Right atrium auricular region (tissue), 2 donors: ENCODE measurements around the gene CBLIF. TPM values are rescaled to one million over a fixed set of nuclear protein-coding genes. Genes with fewer than 3 reads are reported as not detected.

Source experiments
- DNase-seq: peaks from one replicate; pipeline ENCODE4 v3.0.0-alpha.2; 2019; ENCODE audit warnings: low spot score
- H3K27ac ChIP-seq, 2 donors: fragments of 200-600 bp; sonication (generic); 1 replicate in 1 of 2; 2 replicates in 1 of 2; pipeline ENCODE4 v1.5.1; 2016 to 2019
- H3K27me3 ChIP-seq, 2 donors: fragments of 200-600 bp; sonication (generic); one replicate each; pipeline versions ENCODE4 v1.5.1 to v1.6.0; 2017 to 2019
- H3K36me3 ChIP-seq: fragments of 200-600 bp; sonication (generic); one replicate; pipeline ENCODE4 v1.5.1; 2016
- H3K4me1 ChIP-seq, 2 donors: fragments of 200-600 bp; sonication (generic); one replicate each; pipeline versions ENCODE4 v1.5.1 to v1.6.0; 2017 to 2019
- H3K4me3 ChIP-seq, 2 donors: fragments of 200-600 bp; sonication (generic); 1 replicate in 1 of 2; 2 replicates in 1 of 2; pipeline ENCODE4 v1.5.1; 2017 to 2019; ENCODE audit warnings: mild to moderate bottlenecking in 1 of 2, moderate library complexity in 1 of 2
- H3K9me3 ChIP-seq, 2 donors: fragments of 200-600 bp; sonication (generic); one replicate each; pipeline ENCODE4 v1.5.1; 2019
- total RNA-seq, 2 donors: library from RNA; depleted of rRNA; stranded (reverse); fragments of >200 nt; gene quantifications; one replicate each; pipeline ENCODE4 v1.1.0, GENCODE V29; 2016
- TF ChIP-seq, protein P1 (sequence below), 2 donors: fragments of 200-600 bp; sonication (generic); IDR thresholded peaks; one replicate each; pipeline ENCODE4 v1.5.1; 2019; ENCODE audit warnings: antibody characterized with exemption in 2 of 2

Gene CBLIF
- total RNA-seq, 2 donors from 2014 or later, result not detected

DNA sequence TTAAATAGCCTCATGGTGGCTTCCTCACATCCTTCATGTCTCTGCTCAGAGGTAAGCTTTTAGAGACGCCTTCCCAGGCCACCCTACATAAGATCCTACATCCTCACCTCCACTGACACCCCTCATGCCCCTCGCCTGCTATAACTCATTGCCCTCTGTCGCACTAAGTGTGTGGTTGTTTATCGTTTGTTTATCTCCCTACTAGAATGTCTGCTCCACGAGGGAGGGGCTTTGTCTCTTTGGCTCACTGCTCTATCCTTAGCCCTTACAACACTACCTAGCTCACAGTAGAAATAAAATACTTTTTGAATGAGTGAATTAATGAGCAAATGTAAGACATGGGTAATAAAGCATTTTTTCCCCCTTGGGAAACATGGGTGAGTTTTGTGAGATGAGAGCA lies 1.3 kb upstream of the CBLIF start:
- H3K9me3 ChIP-seq, result no peaks in the 10 kb centered on the region
- TF ChIP-seq, protein P1, sequence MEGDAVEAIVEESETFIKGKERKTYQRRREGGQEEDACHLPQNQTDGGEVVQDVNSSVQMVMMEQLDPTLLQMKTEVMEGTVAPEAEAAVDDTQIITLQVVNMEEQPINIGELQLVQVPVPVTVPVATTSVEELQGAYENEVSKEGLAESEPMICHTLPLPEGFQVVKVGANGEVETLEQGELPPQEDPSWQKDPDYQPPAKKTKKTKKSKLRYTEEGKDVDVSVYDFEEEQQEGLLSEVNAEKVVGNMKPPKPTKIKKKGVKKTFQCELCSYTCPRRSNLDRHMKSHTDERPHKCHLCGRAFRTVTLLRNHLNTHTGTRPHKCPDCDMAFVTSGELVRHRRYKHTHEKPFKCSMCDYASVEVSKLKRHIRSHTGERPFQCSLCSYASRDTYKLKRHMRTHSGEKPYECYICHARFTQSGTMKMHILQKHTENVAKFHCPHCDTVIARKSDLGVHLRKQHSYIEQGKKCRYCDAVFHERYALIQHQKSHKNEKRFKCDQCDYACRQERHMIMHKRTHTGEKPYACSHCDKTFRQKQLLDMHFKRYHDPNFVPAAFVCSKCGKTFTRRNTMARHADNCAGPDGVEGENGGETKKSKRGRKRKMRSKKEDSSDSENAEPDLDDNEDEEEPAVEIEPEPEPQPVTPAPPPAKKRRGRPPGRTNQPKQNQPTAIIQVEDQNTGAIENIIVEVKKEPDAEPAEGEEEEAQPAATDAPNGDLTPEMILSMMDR (IDR thresholded peaks at IDR 0.05), result no peak
- H3K27ac ChIP-seq, result no peak overlapping the region
- DNase-seq, result no peak
- no peaks in the 10 kb centered on the region for H3K27me3 ChIP-seq
- H3K4me1 ChIP-seq, result no peaks in the 10 kb centered on the region
- H3K4me3 ChIP-seq, result no peak overlapping the region
- no peaks in the 10 kb centered on the region for H3K36me3 ChIP-seq

DNA sequence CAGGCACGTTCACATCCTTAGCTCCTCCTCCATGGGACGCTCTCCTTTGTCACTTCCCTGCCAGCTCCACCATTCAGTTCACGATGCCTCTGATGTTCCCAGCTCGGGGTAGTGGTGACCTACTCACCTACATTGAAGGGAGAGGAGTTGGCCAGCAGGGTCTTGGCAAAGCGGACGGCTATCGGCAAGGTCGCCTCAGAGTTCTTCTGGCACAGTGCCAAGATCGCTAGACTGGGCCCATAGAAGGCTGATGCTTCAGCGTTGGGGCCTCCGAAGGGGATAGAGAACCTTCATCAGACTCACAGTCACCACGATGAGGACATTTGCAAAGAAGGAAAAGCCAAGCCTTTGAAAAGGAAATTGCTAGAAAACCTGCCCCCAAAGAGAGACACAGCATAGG lies 3.0 kb downstream of the CBLIF start:
- TF ChIP-seq, protein P1 (IDR thresholded peaks at IDR 0.05), result no peak

DNA sequence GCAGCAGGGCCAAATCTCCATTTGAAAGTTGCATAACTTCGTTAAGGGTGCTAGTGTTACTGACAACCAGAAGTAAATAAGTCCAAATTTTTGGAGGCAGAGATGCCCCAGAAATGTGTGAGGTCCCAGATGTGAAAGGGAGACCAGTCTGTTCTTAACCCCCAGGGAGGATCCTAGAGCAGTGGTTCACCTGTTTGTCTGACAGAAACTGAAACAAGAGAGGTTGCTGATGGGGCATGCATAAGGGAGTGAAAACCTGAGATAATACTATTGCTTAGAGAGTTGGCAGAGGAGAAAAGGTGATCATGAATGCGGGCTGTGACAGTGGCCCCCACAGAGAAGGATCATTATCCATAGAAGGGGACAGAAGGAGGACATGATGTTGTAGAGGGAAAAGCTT lies 3.8 kb downstream of the CBLIF start:
- Histone ChIP-seq H3K36me3 (no peaks in the 10 kb centered on the region), H3K4me3 (no peak overlapping the region), H3K9me3 (no peaks in the 10 kb centered on the region), H3K27ac (no peak overlapping the region), H3K4me1 (peaks cover 0 to 4% of the 10 kb centered on the region in 2 donors), H3K27me3 (no peaks in the 10 kb centered on the region)
- no peak for DNase-seq
- TF ChIP-seq, protein P1 (IDR thresholded peaks at IDR 0.05), result no peak

More for the DNA sequence above, 3.0 kb downstream of the CBLIF start:
- Histone ChIP-seq H3K27me3 (no peaks in the 10 kb centered on the region), H3K4me1 (peaks cover 0 to 4% of the 10 kb centered on the region in 2 donors), H3K9me3 (no peaks in the 10 kb centered on the region), H3K27ac (no peak overlapping the region), H3K4me3 (no peak overlapping the region), H3K36me3 (no peaks in the 10 kb centered on the region)
- no peak for DNase-seq

DNA sequence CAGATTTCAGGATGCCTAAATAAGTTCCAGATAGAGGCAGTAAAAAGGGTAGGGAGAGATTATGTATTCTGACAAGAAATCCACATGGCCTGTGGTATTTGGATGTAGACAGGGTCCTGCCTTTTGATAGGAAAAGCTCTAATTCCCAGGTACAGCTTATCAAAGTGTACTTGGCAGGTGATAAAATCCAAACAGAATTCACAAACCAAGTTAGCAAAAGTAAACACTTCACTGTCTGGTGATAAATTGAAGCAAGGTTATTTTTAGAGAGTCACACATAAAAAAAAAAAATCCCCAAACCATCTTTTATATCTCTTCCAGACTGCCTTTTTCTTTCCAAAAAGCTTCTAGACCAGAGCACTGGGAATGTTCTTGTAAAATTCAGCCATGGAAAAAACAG lies 5.7 kb downstream of the CBLIF start:
- H3K9me3 ChIP-seq, result no peaks in the 10 kb centered on the region
- no peak for DNase-seq
- H3K4me1 ChIP-seq, result peaks cover 0 to 4% of the 10 kb centered on the region in 2 donors
- H3K27ac ChIP-seq, result no peak overlapping the region
- H3K36me3 ChIP-seq, result no peaks in the 10 kb centered on the region
- H3K27me3 ChIP-seq, result no peaks in the 10 kb centered on the region
- TF ChIP-seq, protein P1 (IDR thresholded peaks at IDR 0.05), result no peak
- H3K4me3 ChIP-seq, result no peak overlapping the region

DNA sequence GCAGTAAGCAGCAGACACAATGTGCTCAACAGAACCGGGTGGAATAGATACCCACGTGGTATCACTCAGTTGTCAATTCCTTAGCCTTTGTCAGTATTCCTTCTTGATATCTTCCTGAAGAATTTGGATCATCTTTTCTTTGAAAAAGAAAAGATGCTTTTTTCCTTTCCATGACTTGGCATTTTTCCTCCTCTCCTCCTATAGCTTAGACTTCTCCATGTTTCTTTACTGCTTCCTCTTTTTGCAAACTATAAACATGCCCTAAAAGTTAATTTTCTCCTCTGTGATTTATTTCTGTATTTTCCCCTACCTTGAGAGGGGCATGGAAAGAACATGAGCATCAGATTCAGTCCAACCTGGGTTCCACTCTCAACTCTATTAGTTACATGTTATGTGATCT lies 11.7 kb downstream of the CBLIF start:
- Histone ChIP-seq H3K27me3 (no peaks in the 10 kb centered on the region), H3K4me1 (no peaks in the 10 kb centered on the region), H3K9me3 (no peaks in the 10 kb centered on the region), H3K36me3 (no peaks in the 10 kb centered on the region), H3K4me3 (no peak overlapping the region), H3K27ac (no peak overlapping the region)
- no peak for DNase-seq
- TF ChIP-seq, protein P1 (IDR thresholded peaks at IDR 0.05), result no peak

DNA sequence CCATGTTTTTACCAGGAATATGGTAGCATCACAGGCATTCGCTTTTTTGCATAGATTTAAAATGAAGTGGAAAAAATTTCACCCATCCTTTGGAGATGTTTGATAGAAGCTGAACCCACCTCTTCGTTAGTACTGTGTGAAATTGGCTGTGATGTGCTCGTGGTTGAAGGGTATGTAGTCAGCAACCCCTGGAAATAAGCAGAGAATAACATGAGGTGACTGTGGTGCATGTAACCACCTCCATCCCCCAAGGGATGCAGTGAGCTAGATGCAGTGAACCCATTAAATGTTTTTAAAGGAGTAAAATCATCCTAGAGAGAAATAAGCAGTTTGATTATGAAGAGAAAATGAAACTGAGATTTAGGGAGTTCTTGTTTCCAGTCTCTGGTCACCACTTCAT lies 15.9 kb downstream of the CBLIF start:
- Histone ChIP-seq H3K36me3 (no peaks in the 10 kb centered on the region), H3K27ac (no peak overlapping the region), H3K9me3 (no peaks in the 10 kb centered on the region), H3K27me3 (no peaks in the 10 kb centered on the region), H3K4me3 (no peak overlapping the region), H3K4me1 (no peaks in the 10 kb centered on the region)
- TF ChIP-seq, protein P1 (IDR thresholded peaks at IDR 0.05), result no peak
- DNase-seq, result no peak
